DMS 273 (cell line): ENCODE measurements around the gene KIAA1217.
A peak's percentile ranks its signal among the peaks of the same experiment; 100 is the strongest.

ENCODE experiments used
- DNase-seq: peaks from one replicate; lab custom pipeline; 2025; ENCODE audit not compliant: unreplicated experiment; lab: John Stamatoyannopoulos, UW

KIAA1217 gene, protein sequence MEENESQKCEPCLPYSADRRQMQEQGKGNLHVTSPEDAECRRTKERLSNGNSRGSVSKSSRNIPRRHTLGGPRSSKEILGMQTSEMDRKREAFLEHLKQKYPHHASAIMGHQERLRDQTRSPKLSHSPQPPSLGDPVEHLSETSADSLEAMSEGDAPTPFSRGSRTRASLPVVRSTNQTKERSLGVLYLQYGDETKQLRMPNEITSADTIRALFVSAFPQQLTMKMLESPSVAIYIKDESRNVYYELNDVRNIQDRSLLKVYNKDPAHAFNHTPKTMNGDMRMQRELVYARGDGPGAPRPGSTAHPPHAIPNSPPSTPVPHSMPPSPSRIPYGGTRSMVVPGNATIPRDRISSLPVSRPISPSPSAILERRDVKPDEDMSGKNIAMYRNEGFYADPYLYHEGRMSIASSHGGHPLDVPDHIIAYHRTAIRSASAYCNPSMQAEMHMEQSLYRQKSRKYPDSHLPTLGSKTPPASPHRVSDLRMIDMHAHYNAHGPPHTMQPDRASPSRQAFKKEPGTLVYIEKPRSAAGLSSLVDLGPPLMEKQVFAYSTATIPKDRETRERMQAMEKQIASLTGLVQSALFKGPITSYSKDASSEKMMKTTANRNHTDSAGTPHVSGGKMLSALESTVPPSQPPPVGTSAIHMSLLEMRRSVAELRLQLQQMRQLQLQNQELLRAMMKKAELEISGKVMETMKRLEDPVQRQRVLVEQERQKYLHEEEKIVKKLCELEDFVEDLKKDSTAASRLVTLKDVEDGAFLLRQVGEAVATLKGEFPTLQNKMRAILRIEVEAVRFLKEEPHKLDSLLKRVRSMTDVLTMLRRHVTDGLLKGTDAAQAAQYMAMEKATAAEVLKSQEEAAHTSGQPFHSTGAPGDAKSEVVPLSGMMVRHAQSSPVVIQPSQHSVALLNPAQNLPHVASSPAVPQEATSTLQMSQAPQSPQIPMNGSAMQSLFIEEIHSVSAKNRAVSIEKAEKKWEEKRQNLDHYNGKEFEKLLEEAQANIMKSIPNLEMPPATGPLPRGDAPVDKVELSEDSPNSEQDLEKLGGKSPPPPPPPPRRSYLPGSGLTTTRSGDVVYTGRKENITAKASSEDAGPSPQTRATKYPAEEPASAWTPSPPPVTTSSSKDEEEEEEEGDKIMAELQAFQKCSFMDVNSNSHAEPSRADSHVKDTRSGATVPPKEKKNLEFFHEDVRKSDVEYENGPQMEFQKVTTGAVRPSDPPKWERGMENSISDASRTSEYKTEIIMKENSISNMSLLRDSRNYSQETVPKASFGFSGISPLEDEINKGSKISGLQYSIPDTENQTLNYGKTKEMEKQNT (N-terminal part only)

DNA sequence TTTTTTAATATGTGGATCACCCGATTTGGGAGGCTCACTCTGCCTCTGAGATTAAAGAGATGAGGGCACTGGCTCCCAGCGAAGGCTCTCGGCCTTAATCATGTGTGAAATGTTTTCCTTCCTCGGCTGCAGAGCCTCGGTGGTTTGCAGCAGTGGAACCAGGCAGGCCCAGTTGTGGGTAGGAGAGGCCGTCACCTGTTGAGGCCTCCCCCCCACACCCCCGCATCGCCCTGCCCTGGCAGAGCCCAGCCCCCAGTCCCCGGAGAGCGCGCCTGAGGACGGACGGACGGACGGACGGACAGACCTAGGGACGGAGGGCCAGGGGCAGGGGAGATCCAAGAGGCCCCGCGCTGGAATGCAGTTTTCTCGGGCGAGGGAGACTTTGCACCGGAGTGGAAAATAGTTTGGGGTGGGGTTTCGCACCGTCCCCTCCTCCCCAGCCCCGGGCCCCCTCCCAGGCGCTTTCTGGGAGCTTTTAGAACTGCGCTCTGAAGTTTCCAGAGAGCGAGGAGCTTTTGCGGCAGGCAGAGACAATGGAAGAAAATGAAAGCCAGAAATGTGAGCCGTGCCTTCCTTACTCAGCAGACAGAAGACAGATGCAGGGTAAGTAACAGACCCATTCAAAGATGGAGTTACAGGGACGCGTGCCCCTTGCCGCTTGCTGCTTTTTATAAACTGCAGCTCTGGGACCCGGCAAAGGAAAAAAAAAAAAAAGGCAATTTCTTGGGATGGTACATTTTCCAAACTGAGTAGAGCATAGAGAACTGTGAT lies at the start of gene KIAA1217:
KIAA1217 (plus strand) TSS at position 478 of the 771 bp plus-strand sequence; CDS start at position 534, 56 bp downstream.
- DNase-seq = peak; percentile 56

DNA sequence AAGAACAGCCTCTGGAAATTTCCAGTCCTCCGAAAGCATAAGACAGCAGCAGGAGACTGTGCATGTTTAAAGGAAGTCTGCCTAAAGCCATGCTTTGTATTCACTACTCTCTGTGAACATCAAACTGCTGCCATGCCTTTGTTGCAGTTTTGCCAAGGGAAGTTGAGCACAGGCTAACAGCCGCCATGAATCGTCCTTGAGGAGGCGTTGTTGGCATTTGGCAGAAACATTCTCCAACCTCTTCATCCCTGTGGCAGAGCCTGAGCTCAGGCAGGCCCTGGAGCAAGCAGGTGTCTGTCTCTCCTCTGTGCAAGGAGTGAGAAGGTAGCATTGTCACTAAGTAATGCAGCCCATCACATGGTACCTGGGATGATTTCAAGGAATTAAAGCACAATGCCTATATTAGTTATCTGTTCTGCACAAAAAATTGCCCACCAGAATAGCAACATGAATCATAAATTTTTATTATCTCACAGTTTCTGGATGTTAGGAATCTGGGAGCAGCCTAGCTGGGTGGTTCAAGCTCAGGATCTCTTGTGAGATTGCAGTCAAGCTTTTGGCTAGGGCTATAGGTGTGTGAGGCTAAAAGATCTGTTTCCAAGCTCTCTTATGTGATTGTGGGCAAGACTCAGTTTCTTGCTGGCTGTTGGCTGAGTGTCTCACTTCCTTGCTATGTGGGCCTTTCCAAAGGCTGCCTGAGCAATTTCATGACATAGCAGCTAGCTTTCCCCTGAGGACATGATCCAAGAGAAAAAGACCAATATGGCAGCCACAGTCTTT lies 46.5 kb upstream of the KIAA1217 start:
- no peak for DNase-seq

DNA sequence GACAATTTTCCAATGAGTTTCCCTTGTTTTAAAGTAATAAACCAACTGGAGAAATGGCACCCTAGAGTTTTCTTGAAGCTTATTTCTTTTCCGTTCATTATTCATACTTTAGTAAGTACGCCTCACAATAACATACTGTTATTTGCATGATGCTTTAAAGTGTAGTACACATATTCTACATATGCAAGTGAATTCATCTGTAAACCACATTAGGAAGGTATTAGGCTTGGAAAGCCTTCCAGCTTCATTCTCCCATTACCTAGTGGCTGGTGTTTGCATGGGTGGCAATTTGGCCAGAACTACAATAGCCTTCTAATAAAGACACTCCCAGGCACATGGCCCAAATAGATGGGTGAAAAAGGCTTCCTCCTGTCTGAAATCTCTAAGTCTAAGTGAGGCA lies 45.5 kb upstream of the KIAA1217 start:
- no peak for DNase-seq

DNA sequence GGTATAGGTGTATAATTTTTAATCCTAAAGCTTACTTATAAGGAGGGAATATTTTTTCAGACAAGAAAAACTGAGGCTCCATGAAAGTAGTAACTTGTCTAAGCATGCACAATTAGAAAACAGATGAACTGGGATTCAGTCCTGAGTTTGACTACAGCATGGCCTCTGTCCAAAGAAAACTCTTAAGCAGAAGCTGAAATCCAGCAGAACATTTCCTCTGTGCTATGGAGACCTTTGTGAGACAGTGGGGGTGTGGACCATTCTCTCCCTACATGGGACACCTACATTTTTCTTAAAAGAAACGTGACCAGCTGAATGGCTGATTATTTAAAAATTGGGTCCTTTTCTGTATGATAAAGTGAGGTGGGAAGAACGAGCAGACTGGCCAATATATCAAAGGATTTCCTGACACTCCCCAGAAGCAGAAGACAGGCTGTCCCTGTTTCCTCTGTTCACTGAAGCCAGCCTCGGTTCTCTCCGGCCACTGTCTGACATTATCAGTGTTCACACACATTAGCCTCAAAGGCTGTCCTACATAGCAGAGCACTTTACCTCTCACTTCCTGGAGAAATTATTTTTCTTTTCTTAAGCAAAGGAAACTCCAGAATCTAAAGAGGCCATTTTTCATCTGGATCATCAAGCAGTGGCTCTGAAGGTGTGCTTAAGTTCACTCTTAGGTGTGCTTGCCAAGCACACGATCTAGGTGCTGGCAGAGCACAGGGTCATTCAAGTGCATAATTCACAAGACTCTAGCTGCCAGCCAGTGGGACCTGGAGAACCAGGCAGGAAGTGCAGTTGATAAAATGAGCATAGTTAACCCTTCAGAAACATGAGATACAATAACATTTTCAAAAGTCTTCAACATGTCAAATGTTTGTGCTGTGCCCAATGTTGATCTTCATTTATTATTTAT lies 40.4 kb upstream of the KIAA1217 start:
- peak; percentile 11 for DNase-seq

DNA sequence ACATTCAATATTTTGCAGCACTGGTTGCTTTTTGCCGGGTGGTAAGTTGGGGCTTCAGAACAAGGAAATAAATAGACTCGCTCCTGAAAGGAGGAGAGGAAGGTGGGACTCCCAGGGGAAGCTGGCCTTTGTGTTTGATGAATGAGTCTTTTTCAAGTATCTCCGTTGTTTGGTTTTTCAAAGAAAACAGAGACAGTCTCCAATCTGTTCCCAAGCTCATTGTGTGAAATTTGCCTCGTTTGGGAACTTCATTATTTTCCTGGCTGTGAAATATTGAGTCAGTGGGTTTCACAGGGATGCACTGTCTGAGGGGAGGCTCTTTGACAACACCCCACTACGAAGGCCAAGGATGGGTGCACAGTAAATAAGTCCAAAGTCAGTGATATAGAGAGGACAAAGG lies 38.7 kb upstream of the KIAA1217 start:
- DNase-seq = no peak

DNA sequence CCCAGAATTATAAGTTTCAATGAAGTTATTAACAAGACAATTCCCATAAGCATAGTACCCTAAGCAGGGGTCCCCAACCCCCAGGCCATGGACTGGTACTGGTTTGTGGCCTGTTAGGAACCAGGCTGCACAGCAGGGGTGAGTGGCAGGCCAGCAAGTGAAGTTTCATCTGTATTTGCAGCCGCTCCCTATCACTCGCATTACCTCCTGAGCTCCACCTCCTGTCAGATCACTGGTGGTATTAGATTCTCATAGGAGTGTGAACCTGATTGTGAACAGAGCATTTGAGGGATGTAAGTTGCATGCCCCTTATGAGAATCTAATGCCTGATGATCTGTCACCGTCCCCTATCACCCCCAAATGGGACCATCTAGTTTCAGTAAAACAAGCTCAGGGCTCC lies 36.0 kb upstream of the KIAA1217 start:
- DNase-seq = no peak

DNA sequence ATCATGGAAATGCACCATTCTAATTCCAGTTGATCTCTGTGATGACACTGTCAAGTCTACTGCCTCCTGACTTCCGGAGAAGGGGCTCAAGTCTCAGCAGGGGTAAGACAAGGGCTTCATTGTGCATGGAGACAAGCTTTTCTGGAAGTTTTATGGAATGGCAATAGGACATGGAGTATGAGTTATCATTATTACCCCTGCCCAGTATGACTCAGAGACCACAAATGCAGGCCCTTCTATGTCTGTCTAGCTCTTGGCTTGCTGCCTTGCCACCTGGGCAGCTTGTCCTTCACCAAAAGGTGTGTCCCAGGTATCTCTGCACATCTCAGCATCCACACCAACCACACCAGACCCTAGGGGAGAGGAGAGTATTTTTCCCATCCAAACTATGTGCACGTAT lies 34.9 kb upstream of the KIAA1217 start:
- DNase-seq = no peak

DNA sequence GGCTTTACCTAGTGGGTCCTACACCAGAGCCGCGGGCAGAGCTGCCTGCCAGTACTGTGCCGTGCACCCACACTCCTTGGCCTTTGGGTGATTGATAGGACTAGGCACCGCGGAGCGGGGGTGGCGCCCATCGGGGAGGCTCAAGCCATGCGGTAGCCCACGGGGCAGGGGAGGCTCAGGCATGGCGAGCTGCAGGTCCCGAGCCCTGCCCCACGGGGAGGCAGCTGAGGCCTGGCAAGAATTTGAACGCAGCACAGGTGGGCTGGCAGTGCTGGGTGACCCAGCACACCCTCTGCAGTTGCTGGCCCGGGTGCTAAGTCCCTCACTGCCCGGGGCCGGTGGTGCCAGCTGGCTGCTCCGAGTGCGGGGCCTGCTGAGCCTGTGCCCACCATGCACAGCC lies 32.3 kb upstream of the KIAA1217 start:
- no peak for DNase-seq

DNA sequence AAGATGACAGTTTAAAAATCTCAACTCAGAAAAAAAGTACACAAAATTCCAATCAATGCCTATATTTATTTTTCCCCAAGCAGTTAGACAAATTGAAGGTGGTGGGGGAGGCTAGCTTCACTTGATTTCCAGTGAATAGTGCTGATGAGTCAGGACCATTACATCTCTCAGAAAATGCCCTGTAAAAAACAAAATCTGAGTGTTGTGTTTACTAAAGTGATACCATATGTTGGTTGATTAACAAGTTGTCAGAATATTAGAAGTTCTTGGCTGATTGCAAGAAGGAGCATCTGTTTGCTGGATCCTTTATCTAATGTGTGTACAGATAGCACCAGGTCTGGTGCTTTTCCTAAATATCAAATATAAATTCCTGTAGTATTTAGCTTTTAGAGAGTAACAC lies 31.3 kb upstream of the KIAA1217 start:
- DNase-seq = peak; percentile 4

DNA sequence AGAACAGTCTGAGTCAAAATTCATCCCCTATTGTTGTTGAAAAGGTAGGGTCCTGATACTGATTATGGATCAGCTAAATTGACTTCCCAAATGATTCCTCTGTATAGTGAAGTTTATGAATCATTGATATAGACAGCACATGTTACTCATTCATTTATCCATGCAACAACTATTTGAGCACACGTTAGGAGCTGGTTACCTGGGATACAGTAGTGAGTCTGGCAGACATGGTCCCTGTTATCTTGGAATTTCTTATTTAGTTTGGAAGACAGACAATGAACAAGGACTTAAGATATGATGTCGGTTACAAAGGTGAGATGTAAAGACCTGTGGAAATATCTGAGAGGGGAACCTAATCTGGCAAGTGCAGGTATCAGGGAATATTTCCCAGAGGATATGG lies 28.0 kb upstream of the KIAA1217 start:
- DNase-seq = no peak

DNA sequence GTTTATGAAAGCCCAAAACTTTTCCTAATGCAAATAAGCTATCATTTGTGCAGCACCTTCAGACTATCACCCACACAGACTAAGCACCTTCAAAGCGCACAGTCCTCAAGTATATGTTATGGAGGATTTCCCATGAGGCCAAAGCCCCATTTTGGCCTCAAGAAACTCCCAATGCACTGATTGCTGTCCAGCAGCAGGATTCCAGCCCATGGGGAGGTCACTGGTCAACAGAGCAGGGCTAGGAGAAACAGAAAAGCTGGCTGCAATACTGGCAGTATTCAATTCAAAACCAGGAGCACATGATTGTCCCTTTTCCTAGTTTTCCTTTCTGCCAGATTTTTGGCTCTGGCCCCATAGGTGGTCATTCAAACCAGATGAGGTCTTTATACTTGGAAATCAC lies 24.5 kb upstream of the KIAA1217 start:
- DNase-seq = peak; percentile 29

DNA sequence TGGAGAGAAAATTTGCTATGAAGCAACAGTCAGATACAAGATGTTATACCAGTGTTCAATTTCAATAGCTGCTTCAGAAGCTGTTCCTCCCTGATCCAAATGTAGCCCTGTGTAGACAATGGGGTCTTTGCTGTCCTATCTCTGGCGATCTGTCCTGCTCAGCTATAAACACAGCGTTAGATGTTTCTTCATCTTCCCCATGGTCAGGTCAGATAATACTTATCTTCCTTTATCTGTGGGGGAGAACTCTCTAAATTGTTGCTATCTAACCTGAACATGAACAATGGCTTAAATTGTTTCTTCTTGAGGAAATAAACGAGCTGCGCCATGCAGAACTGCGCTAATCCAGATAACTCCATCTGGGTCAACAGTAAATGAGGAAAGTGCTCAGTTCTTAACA lies 15.6 kb upstream of the KIAA1217 start:
- DNase-seq = no peak

DNA sequence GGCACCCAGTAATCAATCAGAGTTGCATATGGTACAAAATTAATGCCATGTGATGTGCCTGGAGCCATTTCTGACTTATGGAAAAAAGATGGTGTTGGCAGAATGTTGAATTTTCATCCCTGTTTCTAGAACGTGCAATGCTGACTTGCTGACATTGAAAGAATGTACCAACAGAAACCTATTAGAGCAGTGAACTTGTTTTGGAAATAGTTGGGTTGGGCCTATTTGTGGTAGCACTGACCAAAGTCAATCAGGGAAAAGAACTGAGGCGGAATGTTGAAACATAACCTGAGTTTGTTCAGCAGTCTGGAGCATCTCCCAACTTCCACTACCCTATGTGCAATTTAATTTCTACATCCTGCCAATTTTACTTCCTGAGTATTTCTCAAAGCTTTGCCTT lies 11.7 kb upstream of the KIAA1217 start:
- no peak for DNase-seq

DNA sequence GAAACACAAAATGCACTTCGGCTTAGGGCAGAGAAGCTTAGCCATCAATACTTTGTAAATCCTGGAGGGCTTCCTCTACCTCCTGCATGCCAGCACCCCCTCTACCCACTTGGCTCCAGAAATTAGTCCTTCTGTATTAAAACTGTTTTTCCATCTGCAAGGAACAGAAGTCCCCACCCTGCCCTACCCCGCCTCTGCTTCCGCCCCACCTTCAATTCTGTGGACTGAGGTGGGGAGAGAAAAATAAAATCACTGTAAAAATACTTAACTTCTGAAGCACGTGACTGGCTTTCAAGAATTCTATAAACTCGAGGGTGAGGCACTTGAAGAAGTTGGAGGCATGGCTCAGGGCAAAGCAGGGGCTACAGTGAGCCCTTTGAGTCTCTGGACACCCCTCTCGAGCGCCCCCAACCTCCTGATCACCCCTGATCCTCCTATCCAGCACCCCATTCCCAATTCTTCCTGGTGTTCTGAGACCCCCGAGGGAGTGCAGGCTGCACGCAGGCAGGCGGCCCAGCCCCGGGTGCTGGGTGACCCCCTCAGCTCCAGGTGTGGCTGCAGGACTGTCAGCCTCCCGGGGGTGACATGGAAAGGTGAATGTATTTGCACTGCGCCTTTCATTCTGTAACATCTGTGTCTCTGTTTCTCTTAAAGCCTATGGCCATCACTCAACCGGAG lies 7.3 kb upstream of the KIAA1217 start:
- no peak for DNase-seq

DNA sequence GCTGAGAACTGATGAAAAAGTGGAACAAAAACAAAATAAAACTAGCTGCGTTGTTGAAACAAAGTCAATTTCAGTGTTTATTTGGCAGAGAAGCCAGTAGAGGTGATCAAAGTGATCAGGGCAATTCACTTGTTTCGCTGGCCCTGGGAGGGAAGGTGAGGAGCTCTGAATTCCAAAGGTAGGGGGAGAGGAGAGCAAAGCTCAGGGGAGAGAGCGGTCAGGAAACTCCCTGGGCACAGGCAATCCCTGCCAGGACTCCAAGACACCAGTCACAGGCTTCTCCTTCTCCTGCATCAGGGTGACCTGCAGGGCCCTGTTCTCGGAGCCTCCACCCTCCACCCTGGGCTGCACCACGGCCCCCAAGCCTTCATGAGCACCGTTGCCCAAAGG lies 6.8 kb upstream of the KIAA1217 start:
- DNase-seq = no peak

DNA sequence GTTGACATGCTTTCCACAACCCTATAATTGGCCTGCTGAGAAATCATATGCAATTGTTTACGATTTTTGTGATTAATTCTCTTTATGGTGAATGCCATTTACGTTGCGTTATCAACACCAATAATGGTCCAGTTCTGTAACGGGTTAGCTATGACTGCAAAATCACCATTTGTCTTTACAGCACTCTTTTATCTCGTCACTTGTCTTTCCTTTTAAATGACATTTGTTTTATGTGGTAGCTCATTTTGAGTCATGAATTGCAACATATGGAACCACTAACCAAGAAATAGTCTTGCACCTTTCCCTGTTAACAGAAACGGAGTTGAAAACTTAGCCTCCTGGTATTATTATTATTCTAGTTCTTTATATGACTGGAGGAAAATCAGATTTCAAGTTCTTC lies 3.1 kb upstream of the KIAA1217 start:
- no peak for DNase-seq

DNA sequence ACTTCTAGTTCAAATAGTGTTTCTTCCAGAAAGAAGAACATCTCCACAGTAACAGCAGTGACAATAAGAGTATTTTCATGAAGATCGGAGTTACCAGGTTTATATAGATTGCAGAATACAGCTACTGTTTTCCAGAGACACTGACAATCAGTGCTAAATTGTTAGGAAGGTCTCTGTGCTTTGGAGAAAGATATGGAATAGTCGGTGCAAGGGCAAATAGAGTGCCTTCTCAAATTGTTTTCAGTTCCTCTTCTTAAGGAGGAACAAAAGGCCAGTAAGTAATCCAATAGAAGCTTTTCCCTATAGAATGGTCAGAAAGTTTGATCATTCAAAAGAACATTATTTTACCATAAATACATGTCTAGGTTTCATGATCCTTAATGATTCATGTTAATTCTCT lies 2.6 kb upstream of the KIAA1217 start:
- no peak for DNase-seq

DNA sequence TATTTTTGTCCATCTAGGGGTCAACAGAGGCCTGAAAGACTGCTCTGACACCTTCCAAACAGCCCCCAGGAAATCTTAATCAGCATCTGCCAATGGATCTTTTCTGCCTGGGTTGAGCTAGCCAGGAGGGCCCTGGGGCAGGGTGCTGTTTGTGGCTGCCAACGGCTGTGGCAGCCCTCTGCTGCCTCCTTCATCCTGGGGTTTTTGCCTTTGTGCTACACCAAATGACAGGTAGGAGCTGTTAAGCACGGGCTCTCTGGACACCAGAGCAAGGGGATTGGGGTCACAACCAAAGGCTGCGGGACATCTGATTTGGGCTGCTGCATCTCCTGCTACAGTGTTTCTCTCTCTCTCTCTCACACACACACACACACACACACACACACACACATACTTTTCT lies 2.0 kb upstream of the KIAA1217 start:
- DNase-seq = no peak
